ENCODE data around the gene PDE6G.

PDE6G gene

DNA sequence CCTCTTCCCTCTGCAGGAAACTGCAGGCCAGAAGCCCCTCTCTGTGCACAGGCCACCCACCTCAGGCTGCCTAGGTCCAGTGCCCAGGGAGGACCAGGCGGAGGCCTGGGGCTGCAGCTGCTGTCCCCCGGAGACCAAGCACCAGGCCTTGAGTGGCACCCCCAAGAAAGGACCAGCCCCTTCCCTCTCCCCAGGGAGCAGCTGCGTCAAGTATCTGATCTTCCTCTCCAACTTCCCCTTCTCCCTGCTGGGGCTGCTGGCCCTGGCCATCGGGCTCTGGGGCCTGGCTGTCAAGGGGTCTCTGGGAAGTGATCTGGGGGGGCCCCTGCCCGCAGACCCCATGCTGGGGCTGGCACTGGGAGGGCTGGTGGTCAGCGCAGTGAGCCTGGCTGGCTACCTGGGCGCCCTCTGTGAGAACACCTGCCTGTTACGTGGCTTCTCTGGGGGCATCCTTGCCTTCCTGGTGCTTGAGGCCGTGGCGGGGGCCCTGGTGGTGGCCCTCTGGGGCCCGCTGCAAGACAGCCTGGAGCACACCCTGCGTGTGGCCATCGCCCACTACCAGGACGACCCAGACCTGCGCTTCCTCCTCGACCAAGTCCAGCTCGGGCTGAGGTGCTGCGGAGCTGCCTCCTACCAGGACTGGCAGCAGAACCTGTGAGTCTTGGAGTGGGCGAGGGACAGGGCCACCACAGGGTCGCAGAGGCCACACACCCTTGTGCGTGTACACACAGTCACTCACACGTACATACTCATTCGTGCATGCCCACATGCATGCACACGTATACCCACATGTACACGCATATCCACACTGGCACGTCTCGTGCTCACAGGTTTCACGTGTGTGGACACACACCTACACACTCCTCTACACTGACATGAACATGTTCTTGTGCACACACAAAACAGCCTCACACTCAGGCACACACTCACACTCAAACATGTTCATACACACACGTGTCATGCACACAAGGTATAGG lies 11.1 kb downstream of the PDE6G start:
- TF ChIP-seq, protein P1, sequence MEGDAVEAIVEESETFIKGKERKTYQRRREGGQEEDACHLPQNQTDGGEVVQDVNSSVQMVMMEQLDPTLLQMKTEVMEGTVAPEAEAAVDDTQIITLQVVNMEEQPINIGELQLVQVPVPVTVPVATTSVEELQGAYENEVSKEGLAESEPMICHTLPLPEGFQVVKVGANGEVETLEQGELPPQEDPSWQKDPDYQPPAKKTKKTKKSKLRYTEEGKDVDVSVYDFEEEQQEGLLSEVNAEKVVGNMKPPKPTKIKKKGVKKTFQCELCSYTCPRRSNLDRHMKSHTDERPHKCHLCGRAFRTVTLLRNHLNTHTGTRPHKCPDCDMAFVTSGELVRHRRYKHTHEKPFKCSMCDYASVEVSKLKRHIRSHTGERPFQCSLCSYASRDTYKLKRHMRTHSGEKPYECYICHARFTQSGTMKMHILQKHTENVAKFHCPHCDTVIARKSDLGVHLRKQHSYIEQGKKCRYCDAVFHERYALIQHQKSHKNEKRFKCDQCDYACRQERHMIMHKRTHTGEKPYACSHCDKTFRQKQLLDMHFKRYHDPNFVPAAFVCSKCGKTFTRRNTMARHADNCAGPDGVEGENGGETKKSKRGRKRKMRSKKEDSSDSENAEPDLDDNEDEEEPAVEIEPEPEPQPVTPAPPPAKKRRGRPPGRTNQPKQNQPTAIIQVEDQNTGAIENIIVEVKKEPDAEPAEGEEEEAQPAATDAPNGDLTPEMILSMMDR (IDR thresholded peaks at IDR 0.05): no peak

DNA sequence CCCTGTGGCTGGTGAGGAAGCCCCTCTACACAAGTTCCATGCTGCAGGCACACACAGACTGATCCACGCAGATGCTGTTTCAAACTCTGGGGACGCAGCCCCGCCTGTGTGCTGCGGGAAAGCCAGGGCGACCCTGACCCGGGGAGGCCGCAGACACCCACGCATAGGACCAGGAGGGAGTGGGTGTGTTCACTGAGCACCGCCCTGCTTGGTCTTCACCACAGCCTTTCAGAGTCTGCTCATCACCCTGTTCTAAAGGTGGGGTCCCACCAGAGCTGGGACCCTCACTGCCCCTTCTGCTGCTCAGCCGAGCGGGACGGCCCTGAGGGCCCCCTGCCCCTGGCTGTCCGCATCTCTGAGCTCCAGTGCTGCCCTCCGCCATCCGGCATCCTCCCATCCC lies 11.8 kb downstream of the PDE6G start:
- TF ChIP-seq, protein P1 (IDR thresholded peaks at IDR 0.05): no peak

DNA sequence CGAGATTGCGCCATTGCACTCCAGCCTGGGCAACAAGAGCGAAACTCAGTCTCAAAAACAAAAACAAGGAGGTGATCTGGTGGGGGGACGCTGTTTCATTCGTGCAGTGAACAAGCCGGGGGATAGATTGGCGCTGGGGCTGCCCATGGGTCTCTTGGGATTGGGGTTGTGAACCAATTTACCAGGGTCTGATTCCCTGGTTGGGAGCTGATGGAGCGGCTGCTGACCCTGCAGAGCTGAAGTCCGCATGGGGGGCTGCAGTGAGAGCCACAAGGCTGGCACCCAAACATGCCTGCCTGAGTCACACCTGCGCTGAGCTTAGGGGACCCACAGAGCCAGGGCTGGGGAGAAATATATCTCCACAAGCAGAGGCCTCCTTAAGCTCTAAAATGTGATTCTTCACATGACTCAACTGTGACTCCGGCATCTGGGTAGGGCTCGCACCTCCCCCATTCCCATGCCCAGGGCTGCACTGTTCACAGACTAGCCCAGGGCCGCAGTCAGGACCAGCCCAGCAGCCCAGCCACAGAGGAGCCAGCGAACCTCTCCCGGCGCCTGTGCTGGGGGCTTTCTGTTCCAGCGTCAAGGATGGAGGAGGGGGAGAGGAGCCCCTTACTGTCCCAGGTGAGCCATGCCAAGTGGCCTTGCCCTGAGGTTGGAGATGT lies 14.4 kb downstream of the PDE6G start:
- TF ChIP-seq, protein P1 (IDR thresholded peaks at IDR 0.05): no peak

DNA sequence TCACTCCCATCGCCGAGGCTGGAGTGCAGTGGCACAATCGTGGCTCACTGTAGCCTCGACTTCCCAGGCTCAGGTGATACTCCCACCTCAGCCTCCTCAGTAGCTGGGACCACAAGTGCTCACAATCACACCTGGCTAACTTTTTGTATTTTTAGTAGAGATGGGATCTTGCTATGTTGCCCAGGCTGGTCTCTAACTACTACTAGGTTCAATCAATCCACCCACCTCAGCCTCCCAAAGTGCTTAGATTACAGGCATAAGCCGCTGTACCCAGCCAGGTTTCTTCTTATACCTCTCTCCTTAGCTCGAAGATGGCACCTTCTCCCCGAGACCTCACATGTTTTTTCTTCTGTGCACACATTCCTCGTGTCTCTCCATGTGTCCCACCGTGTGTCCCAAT lies 16.3 kb downstream of the PDE6G start:
- TF ChIP-seq, protein P1 (IDR thresholded peaks at IDR 0.05): no peak

DNA sequence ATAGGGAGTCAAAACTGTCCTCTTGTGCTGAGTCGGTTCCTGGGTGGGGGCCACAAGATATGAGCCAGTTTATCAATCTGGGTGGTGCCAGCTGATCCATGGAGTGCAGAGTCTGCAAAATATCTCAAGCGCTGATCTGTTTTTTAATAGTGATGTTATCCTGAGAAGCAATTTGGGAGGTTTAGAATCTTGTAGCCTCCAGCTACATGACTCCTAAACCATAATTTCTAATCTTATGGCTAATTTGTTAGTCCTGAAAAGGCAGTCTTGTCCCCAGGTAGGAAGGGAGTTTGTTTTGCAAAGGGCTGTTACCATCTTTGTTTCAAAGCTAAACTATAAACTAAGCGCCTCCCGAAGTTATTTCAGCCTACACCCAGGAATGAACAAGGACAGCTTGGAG lies 17.7 kb downstream of the PDE6G start:
- TF ChIP-seq, protein P1 (IDR thresholded peaks at IDR 0.05): no peak

DNA sequence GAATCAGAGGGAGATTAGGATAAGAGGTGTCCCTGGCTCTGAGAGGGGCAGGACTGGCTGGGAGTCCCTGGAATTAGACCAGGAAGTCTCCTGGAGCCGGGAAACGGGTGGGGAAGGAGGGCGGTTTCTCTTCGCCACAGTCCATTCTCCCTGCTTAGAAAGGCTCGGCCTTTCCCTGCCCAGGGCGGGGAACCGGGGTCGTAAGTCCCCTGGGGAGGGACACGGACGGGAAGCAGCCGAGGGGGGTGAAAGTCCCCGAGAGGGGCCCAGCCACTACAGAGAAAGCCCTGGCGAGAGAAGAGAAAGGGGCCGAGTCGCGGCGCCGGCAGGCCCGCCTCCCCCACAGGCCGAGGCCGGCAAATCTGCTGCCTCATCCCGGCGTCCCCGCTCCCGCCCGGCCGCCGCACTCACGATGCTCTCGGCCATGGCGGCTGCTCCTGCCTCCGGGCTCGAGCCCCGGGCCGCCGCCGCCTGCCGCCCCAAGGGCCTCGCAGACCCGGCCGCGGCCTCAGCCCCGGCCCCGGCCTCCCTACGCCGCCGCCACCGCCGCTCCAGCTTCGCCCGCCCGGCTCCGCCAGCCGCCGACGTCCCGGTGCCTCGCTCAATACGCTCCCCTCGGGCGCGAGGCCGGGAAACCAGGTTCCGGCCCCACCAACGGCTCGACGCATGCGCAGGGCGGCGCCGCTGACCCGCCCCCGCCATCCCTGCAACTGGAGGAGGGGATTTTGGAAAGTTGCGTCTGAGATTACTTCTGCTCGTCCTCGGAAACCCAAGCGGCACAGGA lies 19.6 kb downstream of the PDE6G start, which contains the start of the genes NPLOC4 and TSPAN10:
TSS of gene NPLOC4 (minus strand) at position 608 of the 784 bp plus-strand sequence. CDS start at position 426, 182 bp downstream.
TSS of gene TSPAN10 (plus strand) at position 692 of the 784 bp plus-strand sequence. CDS start 5,217 bp downstream, outside the sequence.
- TF ChIP-seq, protein P1 (IDR thresholded peaks at IDR 0.05): no peak

DNA sequence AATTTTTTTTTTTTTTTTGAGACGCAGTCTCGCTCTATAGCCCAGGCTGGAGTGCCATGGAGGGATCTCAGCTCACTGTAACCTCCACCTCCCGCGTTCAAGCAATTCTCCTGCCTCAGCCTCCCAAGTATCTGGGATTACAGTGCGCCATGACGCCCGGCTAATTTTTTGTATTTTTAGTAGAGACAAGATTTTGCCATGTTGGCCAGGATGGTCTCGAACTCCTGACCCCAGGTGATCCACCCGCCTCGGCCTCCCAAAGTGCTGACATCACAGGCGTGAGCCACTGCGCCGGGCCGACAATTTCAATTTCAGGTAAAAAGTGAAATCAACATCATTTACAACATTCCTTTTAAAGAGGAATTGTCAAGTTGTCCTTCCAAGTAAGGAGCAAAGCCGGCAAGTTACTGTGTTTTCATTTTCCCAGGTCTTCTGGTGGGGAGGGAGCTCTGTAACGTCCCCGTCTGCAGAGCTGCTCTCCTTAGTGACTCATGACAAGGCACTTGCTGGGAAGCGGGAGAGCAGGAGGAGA lies 20.3 kb downstream of the PDE6G start:
- TF ChIP-seq, protein P1 (IDR thresholded peaks at IDR 0.05): no peak

Measured in LNCAP (cell line).